NCI-H345 (cell line): ENCODE results near the gene NLGN4X.
A peak's percentile ranks its signal among the peaks of the same experiment; 100 is the strongest.
"Not testable (repeated sequence)": the region's sequence is repeated elsewhere in the genome, so short reads cannot be mapped to it uniquely, and the experiment has no call there.

Experiments
- DNase-seq: peaks from one replicate; lab custom pipeline; 2025; lab: John Stamatoyannopoulos, UW

The NLGN4X gene

DNA sequence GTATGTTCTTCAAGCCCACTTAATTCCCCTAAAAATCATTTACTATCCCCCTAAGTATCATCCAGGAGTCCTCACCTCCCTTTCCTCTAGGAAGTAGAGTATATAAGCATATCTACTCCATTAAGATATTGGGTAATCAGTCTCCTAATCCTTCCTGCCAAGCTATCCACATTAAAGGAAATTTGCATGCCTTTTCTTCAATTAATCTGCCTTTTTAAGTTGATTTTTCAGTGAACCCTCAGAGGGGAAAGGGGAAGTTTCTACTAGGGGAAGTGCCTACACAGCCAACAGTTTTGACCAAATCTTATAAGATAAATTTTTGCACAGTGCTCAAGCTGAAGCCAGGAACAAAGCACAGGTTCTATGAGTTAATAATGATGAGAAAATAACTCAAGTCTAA is 222.8 kb downstream of the NLGN4X start:
- no peak for DNase-seq

DNA sequence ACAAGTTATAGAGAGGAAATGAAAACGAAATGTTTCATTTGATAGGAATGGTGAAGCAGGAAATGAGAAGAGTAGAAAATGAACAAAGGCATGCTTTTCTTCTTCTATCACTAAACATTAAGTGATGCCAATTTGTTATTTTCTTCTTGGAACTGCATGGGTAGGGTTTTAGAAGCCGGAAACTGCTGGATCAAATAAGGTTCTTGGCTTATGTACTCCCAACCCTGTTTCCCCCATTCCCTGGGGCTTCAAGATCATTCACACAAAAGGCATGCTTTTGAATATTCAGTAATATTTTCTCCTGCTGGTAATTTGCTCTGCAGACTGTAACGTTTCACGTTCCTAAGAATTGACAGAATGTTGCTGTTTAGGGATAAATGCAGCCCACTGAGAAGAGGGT is 224.1 kb downstream of the NLGN4X start:
- no peak for DNase-seq

DNA sequence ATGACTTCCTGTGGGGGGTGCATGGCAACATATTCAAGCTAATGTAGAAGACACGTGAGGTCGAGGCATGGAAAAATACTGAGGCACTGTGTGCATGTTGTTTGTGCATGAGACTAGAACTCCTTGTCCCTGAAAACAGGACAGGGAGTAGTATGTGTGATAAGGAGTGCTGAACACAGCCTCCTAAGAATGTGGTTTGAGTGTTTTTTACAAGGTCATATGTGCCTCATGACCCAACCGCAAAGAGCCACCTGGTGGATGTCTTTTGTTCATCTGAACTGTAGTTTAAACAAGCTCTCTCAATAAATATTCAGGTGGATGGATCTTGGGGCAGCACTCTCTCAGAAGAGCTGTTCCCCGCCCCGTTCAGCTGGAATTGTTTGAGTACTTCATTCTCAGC is 226.6 kb downstream of the NLGN4X start:
- peak; percentile 19 for DNase-seq

DNA sequence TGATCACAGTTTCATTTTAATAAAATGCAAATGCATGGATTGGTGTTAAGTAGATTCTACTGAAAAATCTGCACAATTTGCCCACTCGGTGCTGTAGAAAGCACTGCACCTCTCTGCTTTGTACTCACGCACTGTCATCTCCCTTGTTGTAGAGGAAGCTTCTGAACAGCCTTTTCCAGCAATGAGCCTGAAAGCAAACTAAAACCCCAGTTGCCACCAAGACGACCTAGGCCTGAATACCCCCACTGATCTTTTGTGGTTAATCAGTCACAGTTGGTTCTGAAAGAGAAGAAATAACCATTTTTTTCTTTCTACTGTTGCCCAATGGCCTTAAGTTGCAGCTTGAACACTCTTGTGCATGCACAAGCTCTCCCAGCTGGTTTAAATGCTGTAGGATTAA is 229.8 kb downstream of the NLGN4X start:
- DNase-seq, result no peak

DNA sequence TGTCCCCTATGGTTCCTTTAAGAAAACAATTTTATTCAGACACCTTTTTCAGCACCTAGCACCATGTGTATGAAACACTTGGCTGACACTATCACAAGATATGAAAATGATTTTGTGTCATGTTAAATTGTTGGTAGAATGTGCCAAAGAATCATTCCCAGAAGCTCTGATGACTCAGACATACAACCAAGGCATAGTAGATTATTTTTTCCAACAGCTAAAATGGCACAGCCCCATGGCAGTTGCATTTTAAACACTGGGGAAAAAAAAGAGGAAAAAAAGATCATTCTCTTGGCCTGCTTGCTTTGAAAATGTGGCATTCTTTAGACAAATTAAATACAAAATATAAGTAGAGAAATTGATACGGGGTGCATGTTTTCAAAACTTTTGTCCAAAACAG is 230.2 kb downstream of the NLGN4X start:
- no peak for DNase-seq

DNA sequence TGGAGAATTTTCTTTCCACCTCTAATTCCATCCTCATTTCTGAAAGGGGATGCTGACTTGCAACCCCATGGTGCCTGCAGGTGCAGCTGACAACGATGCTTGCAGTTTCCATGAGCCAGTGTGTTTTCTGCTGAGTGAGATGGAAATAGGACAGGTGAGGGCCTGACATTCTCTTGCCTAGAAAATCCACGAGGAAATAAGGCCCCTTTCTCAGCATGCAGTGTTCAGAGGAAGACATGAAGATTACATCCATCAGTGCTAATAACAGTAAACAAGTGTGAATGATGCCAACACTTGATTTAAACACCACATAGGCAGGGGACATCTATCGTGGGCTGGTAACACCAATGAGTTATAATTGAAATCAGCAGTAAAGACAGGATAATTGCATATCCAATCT is 237.3 kb downstream of the NLGN4X start:
- no peak for DNase-seq

GRCh38 chrX:5979338-5979737 is 249.3 kb downstream of the NLGN4X start:
- no peak for DNase-seq

GRCh38 chrX:5976332-5976731 is 252.3 kb downstream of the NLGN4X start:
- DNase-seq, result peak; percentile 50

DNA sequence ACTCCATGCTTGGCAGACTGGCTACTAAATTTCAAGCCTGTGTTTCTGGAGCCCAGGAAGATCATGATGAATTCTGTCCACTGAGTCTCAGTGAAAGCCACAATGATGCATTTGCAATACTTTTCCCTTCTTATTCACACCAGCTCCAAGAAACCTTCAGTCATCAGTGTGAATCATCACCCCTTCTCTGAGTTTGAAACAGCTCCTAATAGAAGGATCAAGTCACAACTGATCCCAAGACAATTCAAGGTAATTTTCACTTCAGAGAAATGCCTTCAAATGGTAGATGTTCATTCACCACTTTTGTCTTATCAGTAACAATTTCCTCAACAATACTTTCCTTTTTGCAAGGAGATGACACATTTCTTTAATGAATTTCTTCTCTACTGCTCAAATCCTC is 257.4 kb downstream of the NLGN4X start:
- no peak for DNase-seq

DNA sequence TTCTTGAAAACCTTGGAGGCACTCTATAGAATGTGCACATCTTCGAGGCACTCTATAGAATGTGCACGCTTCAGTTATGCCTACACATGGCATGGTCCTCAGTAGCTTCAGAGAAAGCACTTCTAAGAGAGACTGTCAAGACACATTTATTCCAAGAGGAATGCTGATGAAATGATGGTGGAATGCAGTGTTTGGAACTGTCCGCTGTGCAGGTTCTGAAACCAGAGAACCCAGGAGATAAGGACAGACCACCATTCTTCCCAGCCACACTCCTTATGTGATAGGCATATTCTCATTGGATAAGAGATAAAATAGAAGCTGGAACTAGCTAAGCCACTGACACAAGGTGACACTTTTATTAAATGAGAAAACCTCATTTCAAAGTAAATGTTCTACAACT is 263.3 kb downstream of the NLGN4X start:
- no peak for DNase-seq

DNA sequence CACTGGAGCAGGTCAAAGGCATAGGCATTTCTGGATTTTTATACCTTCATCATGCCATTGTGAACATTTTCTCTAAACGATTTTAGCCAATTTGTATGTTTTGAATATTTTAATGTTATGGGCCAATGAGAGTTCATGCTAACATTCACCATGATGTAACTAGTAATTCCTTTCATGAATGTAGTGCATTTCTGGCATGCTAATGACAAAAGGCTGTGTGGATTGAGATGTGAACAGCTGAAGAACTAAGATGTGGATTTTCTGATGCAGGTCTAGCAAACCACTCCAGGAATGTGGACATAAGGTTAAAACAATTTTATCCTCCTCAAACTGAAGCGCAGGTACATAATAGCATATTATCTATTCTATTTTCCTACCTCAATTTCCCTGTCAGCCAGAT is 269.4 kb downstream of the NLGN4X start:
- no peak for DNase-seq

DNA sequence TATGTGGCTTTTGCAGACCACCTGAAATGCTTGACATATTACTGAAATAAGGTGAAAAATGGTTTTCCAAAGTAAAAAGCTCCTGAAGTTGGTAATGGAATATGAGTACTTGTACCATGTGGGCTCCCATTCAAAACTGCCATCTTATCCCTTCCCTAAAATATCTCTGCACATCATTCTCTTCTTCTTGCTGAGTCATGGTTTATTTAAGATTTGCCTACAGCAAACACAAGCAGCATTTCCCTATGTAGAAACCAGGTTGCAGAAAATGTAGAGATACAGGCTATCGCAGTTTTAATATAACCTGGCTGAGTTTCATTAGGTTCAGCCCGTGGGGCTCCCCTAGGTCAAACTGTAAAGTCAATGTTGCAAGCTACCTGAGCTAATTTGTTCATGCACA is 270.1 kb downstream of the NLGN4X start:
- DNase-seq, result no peak

- DNase-seq, result no peak
Measured at GRCh38 chrX:5957506-5957905, 271.2 kb downstream of the NLGN4X start.

DNA sequence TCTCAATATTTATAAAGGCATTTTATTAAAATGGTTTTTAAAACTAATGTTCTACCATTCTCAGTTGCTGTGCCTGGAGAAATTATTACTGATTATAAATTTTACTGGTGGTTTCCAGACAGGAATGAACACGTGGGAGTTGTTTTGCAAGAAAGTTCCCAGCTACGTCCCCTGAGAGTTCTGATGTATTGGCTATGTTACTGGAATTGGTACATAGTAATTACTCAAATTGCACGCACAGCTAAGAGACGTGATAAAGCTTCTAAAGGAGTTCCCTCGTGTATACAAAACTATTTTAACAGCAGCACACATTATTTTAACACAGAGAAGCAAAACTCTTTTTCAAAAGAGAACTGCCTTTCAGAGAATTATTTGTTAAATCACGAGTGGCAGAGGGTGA is 292.2 kb downstream of the NLGN4X start:
- DNase-seq, result no peak

DNA sequence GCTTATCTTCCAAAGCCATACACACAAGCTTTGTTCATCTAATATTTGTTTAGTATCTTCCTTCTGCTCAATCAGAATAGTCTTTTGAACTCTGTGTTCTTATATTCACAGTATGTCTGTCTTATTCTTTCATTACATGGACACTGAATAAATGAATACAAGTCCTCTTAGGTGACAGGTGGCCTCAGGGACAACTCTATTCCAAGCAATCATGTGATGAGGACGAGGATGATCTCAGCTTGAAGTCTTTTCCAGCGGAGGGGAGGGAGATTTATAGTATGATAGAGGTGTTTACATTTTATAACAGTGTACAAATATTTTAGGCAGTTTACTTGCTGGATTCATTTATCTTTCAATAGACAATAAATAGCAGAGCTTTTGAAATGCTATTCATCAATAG is 300.4 kb downstream of the NLGN4X start:
- no peak for DNase-seq

- DNase-seq, result no peak
Measured at GRCh38 chrX:5916945-5917344, 311.7 kb downstream of the NLGN4X start.

- no peak for DNase-seq
Measured at GRCh38 chrX:5915783-5916182, 312.9 kb downstream of the NLGN4X start.

DNA sequence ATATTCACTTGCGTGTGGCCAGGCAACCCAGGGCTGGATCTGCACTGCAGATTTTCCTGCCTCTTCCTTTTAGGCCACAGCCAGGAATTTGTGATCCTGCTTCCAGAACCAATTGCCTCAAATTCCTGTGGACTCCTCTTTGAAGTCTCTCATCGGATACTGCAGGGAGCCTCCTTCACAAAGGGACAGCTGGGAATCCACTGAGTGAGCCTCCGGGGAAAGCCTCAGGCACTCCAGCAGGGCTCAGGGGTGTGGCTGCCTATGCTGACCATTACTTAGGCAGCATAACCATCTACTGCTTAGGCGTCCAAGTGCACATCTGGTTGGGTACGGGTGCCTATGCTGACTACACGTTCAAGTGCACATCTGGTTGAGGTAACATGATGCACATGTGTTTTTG is 321.5 kb downstream of the NLGN4X start:
- no peak for DNase-seq

- DNase-seq, result not testable (repeated sequence)
Measured at GRCh38 chrX:5903586-5904190, 325.0 kb downstream of the NLGN4X start.

GRCh38 chrX:5898463-5898862 is 330.2 kb downstream of the NLGN4X start:
- DNase-seq, result no peak

GRCh38 chrX:5891378-5891777 is 337.3 kb downstream of the NLGN4X start:
- DNase-seq, result no peak

GRCh38 chrX:5876984-5877596 is 351.6 kb downstream of the NLGN4X start:
- DNase-seq, result no peak

DNA sequence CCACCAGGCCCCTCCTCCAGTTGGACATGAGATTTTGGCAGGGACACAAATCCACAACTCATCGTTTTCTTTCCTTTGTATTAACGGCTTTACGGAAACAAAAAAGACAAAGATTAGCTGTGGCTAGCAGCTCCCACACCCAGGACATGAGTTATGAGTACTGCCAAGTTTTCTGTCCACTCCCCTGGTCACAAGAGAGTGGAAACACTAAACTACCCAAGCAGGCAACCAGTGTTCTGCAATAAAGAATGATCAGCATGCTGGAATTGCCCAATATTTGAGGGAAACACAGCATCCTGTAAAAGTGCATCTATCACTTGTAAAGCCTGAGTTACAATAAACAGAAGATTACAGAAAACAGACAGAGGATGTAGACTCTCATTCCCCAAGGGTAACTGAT is 358.4 kb downstream of the NLGN4X start:
- DNase-seq, result no peak

GRCh38 chrX:5869786-5870185 is 358.9 kb downstream of the NLGN4X start:
- DNase-seq, result no peak
